ENCODE data around the gene ZDHHC12. TPM values are rescaled to one million over a fixed set of nuclear protein-coding genes. Genes with fewer than 3 reads are reported as not detected.

Gene ZDHHC12
- total RNA-seq, 1 donor from 2014 or later: 40.0 TPM

DNA sequence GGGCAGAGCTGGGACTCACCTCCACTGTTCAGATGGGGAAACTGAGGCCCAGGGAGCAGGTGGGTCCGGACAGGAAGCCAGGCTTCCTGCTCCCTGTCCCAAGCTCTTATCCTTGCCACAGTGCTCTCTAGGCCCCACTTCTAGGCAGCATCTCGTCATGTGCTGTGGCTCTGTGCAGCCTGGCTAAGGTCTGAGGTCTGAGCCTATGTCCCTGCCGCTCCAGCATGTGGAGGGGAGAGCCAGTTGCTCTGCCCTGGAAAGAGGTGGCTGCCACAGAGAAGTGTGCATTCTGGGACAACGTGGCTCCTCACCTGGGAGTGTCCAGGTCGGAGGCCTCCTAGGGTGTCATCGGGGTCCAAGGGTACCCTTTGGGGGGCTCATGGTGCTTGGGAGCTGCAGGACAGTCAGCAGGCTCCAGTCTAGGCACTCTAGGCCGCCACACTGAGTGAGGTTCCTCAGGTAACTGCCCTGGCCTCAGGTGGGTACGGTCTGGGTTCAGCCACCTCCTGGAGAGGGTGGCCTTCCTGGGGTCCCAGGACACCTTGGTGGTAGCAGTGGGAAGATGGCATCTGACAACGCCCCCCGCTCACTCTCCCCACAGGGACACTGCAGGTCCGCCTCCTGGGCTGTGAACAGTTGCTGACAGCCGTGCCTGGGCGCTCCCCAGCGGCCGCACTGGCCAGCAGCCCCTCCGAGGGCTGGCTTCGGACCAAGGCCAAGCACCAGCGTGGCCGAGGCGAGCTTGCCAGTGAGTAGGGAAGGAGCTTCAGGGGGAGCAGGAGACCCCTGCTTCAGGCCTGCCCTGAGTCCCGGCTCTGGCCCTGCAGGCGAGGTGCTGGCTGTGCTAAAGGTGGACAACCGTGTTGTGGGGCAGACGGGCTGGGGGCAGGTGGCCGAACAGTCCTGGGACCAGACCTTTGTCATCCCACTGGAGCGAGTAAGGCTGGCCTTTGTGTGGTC is 11.2 kb downstream of the ZDHHC12 start:
- Mint-ChIP-seq H3K9me3 (no peaks in the 10 kb centered on the region), H3K27me3 (no peaks in the 10 kb centered on the region), H3K4me3 (no peak overlapping the region), H3K36me3 (ENCODE audit: low read depth) (no peaks in the 10 kb centered on the region), H3K27ac (no peak overlapping the region), H3K4me1 (no peaks in the 10 kb centered on the region)
- POLR2A ChIA-PET: no interaction called here
- CTCF ChIA-PET: no interaction called here
- DNase-seq (no peak), ATAC-seq (ENCODE audit: low read depth) (no peak)
- intact Hi-C loops (cut with micrococcal nuclease): no loop called here
- no peak for TF ChIP-seq CTCF (IDR thresholded peaks at IDR 0.05)

- no peak overlapping the region for H3K4me3 Mint-ChIP-seq
- H3K36me3 Mint-ChIP-seq (ENCODE audit: low read depth): no peaks in the 10 kb centered on the region
- ChIA-PET CTCF (no interaction called here), POLR2A (interaction anchor here (1.5 to 2.0 kb wide), 2 partner anchors 11 to 17 kb away, joined by 4 to 5 read pairs; partner anchors contain the start of gene ZDHHC12)
- no peaks in the 10 kb centered on the region for H3K27me3 Mint-ChIP-seq
- no peak for TF ChIP-seq CTCF (IDR thresholded peaks at IDR 0.05)
- ATAC-seq (ENCODE audit: low read depth) (no peak), DNase-seq (no peak)
- no peak overlapping the region for H3K27ac Mint-ChIP-seq
- H3K9me3 Mint-ChIP-seq: no peaks in the 10 kb centered on the region
- H3K4me1 Mint-ChIP-seq: peaks cover 5% of the 10 kb centered on the region
- intact Hi-C loops (cut with micrococcal nuclease): loop anchor here (10.0 kb wide), 1 partner anchor 237 kb away; the partner anchor contains the start of genes DOLK and NUP188
Measured at GRCh38 chr9:128707446-128707845, 16.5 kb downstream of the ZDHHC12 start.

DNA sequence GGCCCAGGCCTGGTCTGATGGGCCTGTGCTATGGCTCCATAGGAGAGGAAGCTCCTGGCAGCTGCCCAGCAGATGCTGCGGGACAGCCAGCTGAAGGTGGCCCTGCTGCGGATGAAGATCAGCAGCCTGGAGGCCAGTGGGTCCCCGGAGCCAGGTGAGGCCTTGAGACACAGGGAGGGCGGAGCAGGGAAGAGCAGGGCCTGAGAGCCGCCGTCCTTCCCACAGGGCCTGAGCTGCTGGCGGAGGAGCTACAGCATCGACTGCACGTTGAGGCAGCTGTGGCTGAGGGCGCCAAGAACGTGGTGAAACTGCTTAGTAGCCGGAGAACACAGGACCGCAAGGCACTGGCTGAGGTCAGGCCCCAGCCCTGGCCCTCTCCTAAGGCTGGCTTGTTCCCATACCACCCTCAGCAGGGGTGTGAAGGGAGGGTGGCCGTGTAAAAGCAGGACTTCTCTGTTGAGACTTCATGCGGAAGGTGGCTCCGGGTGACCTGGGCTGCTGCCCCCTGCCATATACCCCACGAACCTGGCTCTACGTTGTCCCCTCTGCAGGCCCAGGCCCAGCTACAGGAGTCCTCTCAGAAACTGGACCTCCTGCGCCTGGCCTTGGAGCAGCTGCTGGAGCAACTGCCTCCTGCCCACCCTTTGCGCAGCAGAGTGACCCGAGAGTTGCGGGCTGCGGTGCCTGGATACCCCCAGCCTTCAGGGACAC is 17.1 kb downstream of the ZDHHC12 start:
- Mint-ChIP-seq H3K27ac (no peak overlapping the region), H3K27me3 (no peaks in the 10 kb centered on the region), H3K4me1 (peaks cover 9% of the 10 kb centered on the region), H3K4me3 (no peak overlapping the region), H3K9me3 (no peaks in the 10 kb centered on the region), H3K36me3 (ENCODE audit: low read depth) (no peaks in the 10 kb centered on the region)
- ChIA-PET CTCF (no interaction called here), POLR2A (interaction anchor here (0.5 to 2.0 kb wide), 4 partner anchors 10 to 799 kb away, joined by 3 to 5 read pairs (median 4); partner anchors contain the start of gene ZDHHC12)
- ATAC-seq (ENCODE audit: low read depth): no peak
- TF ChIP-seq CTCF (IDR thresholded peaks at IDR 0.05): no peak
- no peak for DNase-seq
- intact Hi-C loops (cut with micrococcal nuclease): loop anchor here (10.0 kb wide), 1 partner anchor 238 kb away; the partner anchor contains the start of genes DOLK and NUP188

GRCh38 chr9:128706045-128706444 is 17.9 kb downstream of the ZDHHC12 start:
- CTCF ChIA-PET: no interaction called here
- intact Hi-C loops (cut with micrococcal nuclease): loop anchor here (10.0 kb wide), 1 partner anchor 239 kb away; the partner anchor contains the start of genes DOLK and NUP188
- Mint-ChIP-seq H3K27ac (no peak overlapping the region), H3K4me3 (no peak overlapping the region), H3K4me1 (peaks cover 13% of the 10 kb centered on the region), H3K36me3 (ENCODE audit: low read depth) (no peaks in the 10 kb centered on the region), H3K27me3 (no peaks in the 10 kb centered on the region), H3K9me3 (no peaks in the 10 kb centered on the region)
- DNase-seq (no peak), ATAC-seq (ENCODE audit: low read depth) (no peak)
- POLR2A ChIA-PET: interaction anchor here (0.5 to 1.5 kb wide), 3 partner anchors 18 to 798 kb away, joined by 3 to 5 read pairs (median 4); partner anchors contain the start of gene ZDHHC12
- no peak for TF ChIP-seq CTCF (IDR thresholded peaks at IDR 0.05)

Data from activated B cell treated with CpG ODN at 0.5 μM for 24 hours (primary cell).